ENCODE measurements around the gene ABCA7.

DNA sequence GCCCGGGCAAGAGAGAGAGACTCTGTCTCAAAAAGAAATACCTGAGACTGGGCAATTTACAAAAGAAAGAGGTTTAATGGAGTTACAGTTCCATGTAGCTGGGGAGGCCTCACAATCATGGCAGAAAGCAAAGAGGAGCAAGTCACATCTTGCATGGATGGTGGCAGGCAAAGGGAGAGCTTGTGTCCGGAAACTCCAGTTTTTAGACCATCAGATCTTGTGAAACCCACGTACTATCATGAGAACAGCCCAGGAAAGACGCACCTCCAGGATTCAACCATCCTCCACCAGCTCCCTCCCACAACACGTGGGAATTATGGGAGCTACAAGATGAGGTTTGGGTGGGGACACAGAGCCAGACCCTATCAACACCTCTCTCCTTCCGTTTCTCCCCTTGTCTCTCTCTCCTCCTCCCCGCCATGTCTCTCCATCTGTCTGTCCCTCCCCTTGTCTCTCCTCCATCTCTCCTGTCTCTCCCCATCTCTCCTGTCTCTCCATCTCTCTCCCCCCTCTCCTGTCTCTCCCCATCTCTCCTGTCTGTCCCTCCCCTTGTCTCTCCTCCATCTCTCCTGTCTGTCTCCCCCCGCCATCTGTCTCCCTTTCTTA is 45.2 kb downstream of the ABCA7 start:
- TF ChIP-seq POLR2AphosphoS5 (IDR thresholded peaks at IDR 0.05; ENCODE audit: low read depth, low read length), result 0 out of 2 replicates have a peak, but pooled peaks have one; percentile 51
- TF ChIP-seq POLR2A (IDR thresholded peaks at IDR 0.05; ENCODE audit: low read depth, low read length), result 0 out of 2 replicates have a peak, but pooled peaks have one; percentile 33

Data from GM12891 (cell line).